Measurements from ENCODE around the gene ZCCHC17. TPM values are rescaled to one million over a fixed set of nuclear protein-coding genes. Genes with fewer than 3 reads are reported as not detected.
"Not testable (repeated sequence)": the region's sequence is repeated elsewhere in the genome, so short reads cannot be mapped to it uniquely, and the experiment has no call there.

The ZCCHC17 gene
- total RNA-seq: 32.6 TPM
- 35.4 TPM for polyA plus RNA-seq
- long read RNA-seq, donor 1, partial matches to known transcripts: 0 of 1 reads
- long read RNA-seq, donor 1, other reads (novel, unspliced or antisense): 0 of 1 reads
- long read RNA-seq, donor 2, transcript ZCCHC17-202 (8 exons, 1,730 nt): minor isoform, 6 of 37 reads
- long read RNA-seq, donor 2, transcript ZCCHC17-201 (8 exons, 1,605 nt): major isoform, 21 of 37 reads
- long read RNA-seq, donor 2, partial matches to known transcripts: 6 of 37 reads
- long read RNA-seq, donor 2, other reads (novel, unspliced or antisense): 0 of 37 reads
- long read RNA-seq, donor 3, transcript ZCCHC17-202 (8 exons, 1,730 nt): minor isoform, 5 of 50 reads
- long read RNA-seq, donor 3, transcript ZCCHC17-201 (8 exons, 1,605 nt): major isoform, 10 of 50 reads
- long read RNA-seq, donor 3, partial matches to known transcripts: 32 of 50 reads
- long read RNA-seq, donor 3, other reads (novel, unspliced or antisense): 0 of 50 reads
- long read RNA-seq, donor 4, partial matches to known transcripts: 5 of 8 reads
- long read RNA-seq, donor 4, other reads (novel, unspliced or antisense): 0 of 8 reads
- long read RNA-seq, donor 5, transcript ZCCHC17-201 (8 exons, 1,605 nt): major isoform, 11 of 52 reads
- long read RNA-seq, donor 5, partial matches to known transcripts: 37 of 52 reads
- long read RNA-seq, donor 5, other reads (novel, unspliced or antisense): 0 of 52 reads
- long read RNA-seq, donor 6, transcript ZCCHC17-201 (8 exons, 1,605 nt): major isoform, 8 of 13 reads
- long read RNA-seq, donor 6, partial matches to known transcripts: 0 of 13 reads
- long read RNA-seq, donor 6, other reads (novel, unspliced or antisense): 0 of 13 reads
- long read RNA-seq, donor 7, transcript ZCCHC17-201 (8 exons, 1,605 nt): major isoform, 6 of 13 reads
- long read RNA-seq, donor 7, partial matches to known transcripts: 6 of 13 reads
- long read RNA-seq, donor 7, other reads (novel, unspliced or antisense): 0 of 13 reads
- long read RNA-seq, donor 8, transcript ZCCHC17-201 (8 exons, 1,605 nt): major isoform, 9 of 9 reads
- long read RNA-seq, donor 8, partial matches to known transcripts: 0 of 9 reads
- long read RNA-seq, donor 8, other reads (novel, unspliced or antisense): 0 of 9 reads
- long read RNA-seq, donor 9, partial matches to known transcripts: 0 of 8 reads
- long read RNA-seq, donor 9, other reads (novel, unspliced or antisense): 0 of 8 reads
- long read RNA-seq, donor 10, partial matches to known transcripts: 11 of 16 reads
- long read RNA-seq, donor 10, other reads (novel, unspliced or antisense): 0 of 16 reads

- Histone ChIP-seq H3K9me3 (ENCODE audit: control insufficient read depth in 2 of 2, insufficient read depth in 1 of 2, low read length in 1 of 2) (no peaks in the 10 kb centered on the region), H3K27ac (ENCODE audit: low read depth in 1 of 2, low read length in 1 of 2) (peak within 1 kb of the TSS; percentile 93 to 97), H3K4me1 (ENCODE audit: control insufficient read depth in 2 of 2, insufficient read depth in 2 of 2, low read length in 2 of 2) (peaks cover 9 to 22% of the 10 kb centered on the region in 2 donors), H3K36me3 (ENCODE audit: control insufficient read depth in 2 of 2, insufficient read depth in 2 of 2, low read length in 1 of 2) (peaks cover 12 to 26% of the 10 kb centered on the region in 2 donors), H3K27me3 (ENCODE audit: control insufficient read depth in 2 of 2, insufficient read depth in 1 of 2, low read length in 1 of 2) (no peaks in the 10 kb centered on the region), H3K4me3 (ENCODE audit: low read length in 2 of 2) (peak within 1 kb of the TSS; percentile 72 to 94)
- WGBS: under 1% methylated on average over 53 of the region's 53 CpGs
- peak; percentile 96 to 100 (median 98) for DNase-seq (ENCODE audit: low read depth in 6 of 9, low spot score in 9 of 9)
Measured at GRCh38 chr1:31296486-31297276, at the start of gene ZCCHC17, which contains the start of gene SNRNP40. Gene ZCCHC17 (plus strand): TSS chr1:31297032. CDS start chr1:31310099, 13,067 bp downstream. Gene SNRNP40 (minus strand): TSS chr1:31296788. CDS start chr1:31296751, 37 bp downstream.

- peaks cover 0 to 6% of the 10 kb centered on the region in 2 donors for H3K27me3 ChIP-seq (ENCODE audit: control insufficient read depth in 2 of 2, insufficient read depth in 1 of 2, low read length in 1 of 2)
Measured at GRCh38 chr1:31248276-31248675, 48.6 kb upstream of the ZCCHC17 start.

GRCh38 chr1:31249854-31250253 is 47.0 kb upstream of the ZCCHC17 start:
- no peak overlapping the region for H3K4me3 ChIP-seq (ENCODE audit: low read length in 2 of 2)
- 96% methylated on average over 3 of the region's 3 CpGs for WGBS

More at GRCh38 chr1:31248276-31248675, 48.6 kb upstream of the ZCCHC17 start:
- H3K36me3 ChIP-seq (ENCODE audit: control insufficient read depth in 2 of 2, insufficient read depth in 2 of 2, low read length in 1 of 2): no peaks in the 10 kb centered on the region
- H3K4me1 ChIP-seq (ENCODE audit: control insufficient read depth in 2 of 2, insufficient read depth in 2 of 2, low read length in 2 of 2): no peaks in the 10 kb centered on the region
- H3K4me3 ChIP-seq (ENCODE audit: low read length in 2 of 2): no peak overlapping the region
- WGBS: 96% methylated on average over 4 of the region's 4 CpGs
- H3K9me3 ChIP-seq (ENCODE audit: control insufficient read depth in 2 of 2, insufficient read depth in 1 of 2, low read length in 1 of 2): no peaks in the 10 kb centered on the region
- no peak overlapping the region for H3K27ac ChIP-seq (ENCODE audit: low read depth in 1 of 2, low read length in 1 of 2)
- no peak for DNase-seq (ENCODE audit: low read depth in 6 of 9, low spot score in 9 of 9)

GRCh38 chr1:31257213-31257612 is 39.6 kb upstream of the ZCCHC17 start:
- no peaks in the 10 kb centered on the region for H3K27me3 ChIP-seq (ENCODE audit: control insufficient read depth in 2 of 2, insufficient read depth in 1 of 2, low read length in 1 of 2)
- H3K4me3 ChIP-seq (ENCODE audit: low read length in 2 of 2): no peak overlapping the region
- H3K9me3 ChIP-seq (ENCODE audit: control insufficient read depth in 2 of 2, insufficient read depth in 1 of 2, low read length in 1 of 2): no peaks in the 10 kb centered on the region
- DNase-seq (ENCODE audit: low read depth in 6 of 9, low spot score in 9 of 9): no peak
- no peaks in the 10 kb centered on the region for H3K4me1 ChIP-seq (ENCODE audit: control insufficient read depth in 2 of 2, insufficient read depth in 2 of 2, low read length in 2 of 2)
- 100% methylated on average over 1 of the region's 1 CpG for WGBS
- H3K27ac ChIP-seq (ENCODE audit: low read depth in 1 of 2, low read length in 1 of 2): no peak overlapping the region
- H3K36me3 ChIP-seq (ENCODE audit: control insufficient read depth in 2 of 2, insufficient read depth in 2 of 2, low read length in 1 of 2): peaks cover 34 to 48% of the 10 kb centered on the region in 2 donors

More at GRCh38 chr1:31249854-31250253, 47.0 kb upstream of the ZCCHC17 start:
- Histone ChIP-seq H3K36me3 (ENCODE audit: control insufficient read depth in 2 of 2, insufficient read depth in 2 of 2, low read length in 1 of 2) (no peaks in the 10 kb centered on the region), H3K27ac (ENCODE audit: low read depth in 1 of 2, low read length in 1 of 2) (no peak overlapping the region), H3K4me1 (ENCODE audit: control insufficient read depth in 2 of 2, insufficient read depth in 2 of 2, low read length in 2 of 2) (no peaks in the 10 kb centered on the region), H3K9me3 (ENCODE audit: control insufficient read depth in 2 of 2, insufficient read depth in 1 of 2, low read length in 1 of 2) (no peaks in the 10 kb centered on the region), H3K27me3 (ENCODE audit: control insufficient read depth in 2 of 2, insufficient read depth in 1 of 2, low read length in 1 of 2) (no peaks in the 10 kb centered on the region)
- no peak for DNase-seq (ENCODE audit: low read depth in 6 of 9, low spot score in 9 of 9)

GRCh38 chr1:31258581-31258980 is 38.3 kb upstream of the ZCCHC17 start:
- no peak for DNase-seq (ENCODE audit: low read depth in 6 of 9, low spot score in 9 of 9)
- H3K27me3 ChIP-seq (ENCODE audit: control insufficient read depth in 2 of 2, insufficient read depth in 1 of 2, low read length in 1 of 2): no peaks in the 10 kb centered on the region
- H3K4me1 ChIP-seq (ENCODE audit: control insufficient read depth in 2 of 2, insufficient read depth in 2 of 2, low read length in 2 of 2): no peaks in the 10 kb centered on the region
- H3K9me3 ChIP-seq (ENCODE audit: control insufficient read depth in 2 of 2, insufficient read depth in 1 of 2, low read length in 1 of 2): no peaks in the 10 kb centered on the region
- H3K27ac ChIP-seq (ENCODE audit: low read depth in 1 of 2, low read length in 1 of 2): no peak overlapping the region
- H3K36me3 ChIP-seq (ENCODE audit: control insufficient read depth in 2 of 2, insufficient read depth in 2 of 2, low read length in 1 of 2): peaks cover 39 to 57% of the 10 kb centered on the region in 2 donors
- no peak overlapping the region for H3K4me3 ChIP-seq (ENCODE audit: low read length in 2 of 2)
- WGBS: 99% methylated on average over 1 of the region's 1 CpG

GRCh38 chr1:31259746-31260145 is 37.1 kb upstream of the ZCCHC17 start:
- no peak for DNase-seq (ENCODE audit: low read depth in 6 of 9, low spot score in 9 of 9)
- H3K4me3 ChIP-seq (ENCODE audit: low read length in 2 of 2): no peak overlapping the region
- H3K9me3 ChIP-seq (ENCODE audit: control insufficient read depth in 2 of 2, insufficient read depth in 1 of 2, low read length in 1 of 2): no peaks in the 10 kb centered on the region
- H3K36me3 ChIP-seq (ENCODE audit: control insufficient read depth in 2 of 2, insufficient read depth in 2 of 2, low read length in 1 of 2): peaks cover 43 to 66% of the 10 kb centered on the region in 2 donors
- H3K27ac ChIP-seq (ENCODE audit: low read depth in 1 of 2, low read length in 1 of 2): no peak overlapping the region
- H3K27me3 ChIP-seq (ENCODE audit: control insufficient read depth in 2 of 2, insufficient read depth in 1 of 2, low read length in 1 of 2): no peaks in the 10 kb centered on the region
- H3K4me1 ChIP-seq (ENCODE audit: control insufficient read depth in 2 of 2, insufficient read depth in 2 of 2, low read length in 2 of 2): no peaks in the 10 kb centered on the region
- 96% methylated on average over 3 of the region's 3 CpGs for WGBS

GRCh38 chr1:31261916-31262315 is 34.9 kb upstream of the ZCCHC17 start:
- no peak overlapping the region for H3K27ac ChIP-seq (ENCODE audit: low read depth in 1 of 2, low read length in 1 of 2)
- H3K27me3 ChIP-seq (ENCODE audit: control insufficient read depth in 2 of 2, insufficient read depth in 1 of 2, low read length in 1 of 2): no peaks in the 10 kb centered on the region
- H3K4me1 ChIP-seq (ENCODE audit: control insufficient read depth in 2 of 2, insufficient read depth in 2 of 2, low read length in 2 of 2): no peaks in the 10 kb centered on the region
- no peak for DNase-seq (ENCODE audit: low read depth in 6 of 9, low spot score in 9 of 9)
- no peak overlapping the region for H3K4me3 ChIP-seq (ENCODE audit: low read length in 2 of 2)
- WGBS: 97% methylated on average over 3 of the region's 3 CpGs
- peaks cover 56 to 77% of the 10 kb centered on the region in 2 donors for H3K36me3 ChIP-seq (ENCODE audit: control insufficient read depth in 2 of 2, insufficient read depth in 2 of 2, low read length in 1 of 2)
- no peaks in the 10 kb centered on the region for H3K9me3 ChIP-seq (ENCODE audit: control insufficient read depth in 2 of 2, insufficient read depth in 1 of 2, low read length in 1 of 2)

- 98% methylated on average over 5 of the region's 5 CpGs for WGBS
- H3K4me1 ChIP-seq (ENCODE audit: control insufficient read depth in 2 of 2, insufficient read depth in 2 of 2, low read length in 2 of 2); H3K4me3 ChIP-seq (ENCODE audit: low read length in 2 of 2); H3K9me3 ChIP-seq (ENCODE audit: control insufficient read depth in 2 of 2, insufficient read depth in 1 of 2, low read length in 1 of 2); H3K27ac ChIP-seq (ENCODE audit: low read depth in 1 of 2, low read length in 1 of 2); H3K27me3 ChIP-seq (ENCODE audit: control insufficient read depth in 2 of 2, insufficient read depth in 1 of 2, low read length in 1 of 2); DNase-seq (ENCODE audit: low read depth in 6 of 9, low spot score in 9 of 9): not testable (repeated sequence)
- H3K36me3 ChIP-seq (ENCODE audit: control insufficient read depth in 2 of 2, insufficient read depth in 2 of 2, low read length in 1 of 2): peaks cover 56 to 77% of the 10 kb centered on the region in 2 donors
Measured at GRCh38 chr1:31262393-31262792, 34.4 kb upstream of the ZCCHC17 start.
